ENCODE data around the gene DCX. TPM values are rescaled to one million over a fixed set of nuclear protein-coding genes. Genes with fewer than 3 reads are reported as not detected.

DCX gene
- total and polyA plus RNA-seq, 2 of the 4 experiments (the other 2 are of a cell fraction) = not detected

DNA sequence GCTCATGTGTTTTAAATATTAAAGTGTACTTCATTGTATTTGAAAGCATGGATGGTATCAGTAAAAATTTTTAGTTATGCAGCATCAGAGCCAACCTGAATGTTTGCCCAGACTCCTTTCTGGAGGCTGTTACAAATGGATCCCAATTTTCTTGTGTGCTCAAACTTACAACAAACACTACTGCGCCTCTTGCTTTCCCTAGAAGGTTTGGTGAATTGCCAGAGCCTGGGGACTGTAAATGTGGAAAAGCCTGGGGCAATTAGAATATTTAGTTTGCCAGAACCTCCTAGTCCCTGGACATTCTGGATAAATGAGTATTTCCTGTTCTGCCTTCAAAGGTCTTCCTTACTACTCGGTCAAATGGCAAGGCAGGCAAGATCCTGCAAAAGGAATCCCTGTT is 146.5 kb downstream of the DCX start:
- no peaks in the 10 kb centered on the region for H3K36me3 ChIP-seq (ENCODE audit: control insufficient read depth, insufficient read depth, low read length)
- H3K14ac ChIP-seq (replicated peaks; ENCODE audit: low read depth, low read length) = no peak overlapping the region
- no peaks in the 10 kb centered on the region for H3K9me1 ChIP-seq (ENCODE audit: insufficient read depth, low read length)
- no peaks in the 10 kb centered on the region for H4K20me1 ChIP-seq (ENCODE audit: insufficient read depth, low read length)
- H4K91ac ChIP-seq (ENCODE audit: insufficient read depth, low read depth, low read length) = no peak overlapping the region
- no peak overlapping the region for H3K23ac ChIP-seq (ENCODE audit: low read depth, low read length)
- no peaks in the 10 kb centered on the region for H3K79me1 ChIP-seq (ENCODE audit: low read depth in 1 of 2, low read length in 2 of 2)
- ChIA-PET CTCF (no interaction called here), POLR2A (ENCODE audit: unreplicated experiment) (no interaction called here)
- ATAC-seq (ENCODE audit: low read depth) (no peak), DNase-seq (no peak)
- TF ChIP-seq ELK1 (IDR thresholded peaks at IDR 0.05; ENCODE audit: borderline replicate concordance, low read depth, low read length) (no peak), CHD1 (IDR thresholded peaks at IDR 0.05; ENCODE audit: low read depth, low read length) (no peak), FOS (IDR thresholded peaks at IDR 0.05; ENCODE audit: low read depth, low read length) (no peak), RAD21 (IDR thresholded peaks at IDR 0.05; ENCODE audit: low read length) (no peak), NFE2L2 (IDR thresholded peaks at IDR 0.05; ENCODE audit: low read depth, low read length) (no peak), POLR2A (IDR thresholded peaks at IDR 0.05; ENCODE audit: low read depth, low read length) (no peak), MXI1 (IDR thresholded peaks at IDR 0.05; ENCODE audit: borderline replicate concordance, low read depth, low read length) (no peak), USF2 (IDR thresholded peaks at IDR 0.05; ENCODE audit: low read depth, low read length) (no peak), SMC3 (IDR thresholded peaks at IDR 0.05; ENCODE audit: low read depth, low read length) (no peak), RFX5 (IDR thresholded peaks at IDR 0.05; ENCODE audit: low read depth, low read length) (no peak), RCOR1 (IDR thresholded peaks at IDR 0.05; ENCODE audit: insufficient replicate concordance, low read length) (no peak), CEBPB (IDR thresholded peaks at IDR 0.05; ENCODE audit: low read depth, low read length) (no peak), BHLHE40 (IDR thresholded peaks at IDR 0.05; ENCODE audit: low read depth, low read length) (no peak), MAFK (IDR thresholded peaks at IDR 0.05; ENCODE audit: low read depth, low read length) (no peak), MAZ (IDR thresholded peaks at IDR 0.05; ENCODE audit: borderline replicate concordance, low read depth, low read length) (no peak), CTCF (conservative IDR thresholded peaks at IDR 0.05; ENCODE audit: low read depth, low read length) (no peak)
- no peak overlapping the region for H3K4me3 ChIP-seq (ENCODE audit: insufficient read depth, low read depth, low read length)
- no TSS peak for BruUV-seq (replicated peaks)
- H3K9ac ChIP-seq (ENCODE audit: low read depth, low read length) = no peak overlapping the region
- no peaks in the 10 kb centered on the region for H3K4me1 ChIP-seq (ENCODE audit: control insufficient read depth, insufficient read depth, low read length)
- H3K27ac ChIP-seq (ENCODE audit: insufficient read depth, low read length) = no peak overlapping the region
- H3K9me3 ChIP-seq (ENCODE audit: control insufficient read depth, insufficient read depth, low read length) = no peaks in the 10 kb centered on the region
- dilution Hi-C loops (cut with HindIII; ENCODE audit: low sequenced_read_pairs, unreplicated experiment) = no loop called here
- H3K56ac ChIP-seq (ENCODE audit: extremely low read depth, insufficient read depth, low read length) = no peak overlapping the region
- WGBS, 2 experiments (ENCODE audit: extremely low coverage in 2 of 2, insufficient read length in 1 of 2) = no CpG with 5 or more reads among the region's 2 CpGs
- no peak overlapping the region for H3K4ac ChIP-seq (ENCODE audit: low read depth, low read length)
- H4K8ac ChIP-seq (ENCODE audit: low read depth in 2 of 2, low read length in 2 of 2) = no peak overlapping the region
- H3K18ac ChIP-seq (ENCODE audit: low read depth, low read length) = no peak overlapping the region
- H2BK20ac ChIP-seq (ENCODE audit: low read depth, low read length) = no peak overlapping the region
- intact Hi-C loops (cut with micrococcal nuclease) = no loop called here
- in situ Hi-C loops (cut with MboI; ENCODE audit: low sequenced_read_pairs) = no loop called here
- no peak overlapping the region for H2AFZ ChIP-seq (replicated peaks; ENCODE audit: low read length, poor library complexity)
- no peak overlapping the region for H2BK15ac ChIP-seq (ENCODE audit: low read depth, low read length)
- peaks cover 12% of the 10 kb centered on the region for H3K27me3 ChIP-seq (ENCODE audit: control insufficient read depth, insufficient read depth, low read length)
- no peak overlapping the region for H2BK5ac ChIP-seq (ENCODE audit: low read depth, low read length, poor library complexity, severe bottlenecking)
- no peak overlapping the region for H2AK5ac ChIP-seq (ENCODE audit: low read depth, low read length)
- H2BK120ac ChIP-seq (ENCODE audit: low read depth, low read length) = no peak overlapping the region
- no peak overlapping the region for H3K4me2 ChIP-seq (ENCODE audit: low read depth, low read length)
- H4K5ac ChIP-seq (ENCODE audit: low read depth, low read length) = no peak overlapping the region
- no peak overlapping the region for H2AK9ac ChIP-seq (replicated peaks; ENCODE audit: low read depth, low read length, poor library complexity)

All from IMR-90 (cell line).